HG02840 (cell line): ENCODE data around the gene CLPTM1L.
"Not testable (repeated sequence)": the region's sequence is repeated elsewhere in the genome, so short reads cannot be mapped to it uniquely, and the experiment has no call there.

Experiments used
- ATAC-seq: cut with Tn5 transposase; IDR thresholded peaks from one replicate; pipeline ENCODE4 v1.9.1; 2021; ENCODE audit warnings: mild to moderate bottlenecking, moderate library complexity, moderate number of reproducible peaks; ENCODE audit not compliant: unreplicated experiment, low FRiP score

Gene CLPTM1L

DNA sequence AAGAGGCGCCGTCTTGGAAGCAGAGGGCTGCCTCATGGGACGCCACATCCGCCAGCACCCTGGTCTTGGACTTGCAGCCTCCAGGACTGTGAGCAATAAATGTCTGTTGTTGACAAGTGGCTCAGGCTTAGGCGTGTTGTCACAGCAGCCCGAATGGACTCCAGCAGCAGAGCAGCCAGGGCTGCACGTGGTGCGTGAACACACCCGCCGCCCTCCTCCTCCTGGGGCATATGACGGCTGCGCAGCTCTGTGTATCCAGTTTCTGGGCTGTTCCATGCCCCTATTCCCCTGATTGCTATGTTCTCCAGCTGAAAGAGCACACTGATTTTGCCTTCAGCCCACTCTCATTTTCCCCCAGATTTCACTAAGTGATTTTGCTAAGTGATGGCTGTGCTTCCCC, 36.0 kb upstream of the CLPTM1L start:
- no peak for ATAC-seq

DNA sequence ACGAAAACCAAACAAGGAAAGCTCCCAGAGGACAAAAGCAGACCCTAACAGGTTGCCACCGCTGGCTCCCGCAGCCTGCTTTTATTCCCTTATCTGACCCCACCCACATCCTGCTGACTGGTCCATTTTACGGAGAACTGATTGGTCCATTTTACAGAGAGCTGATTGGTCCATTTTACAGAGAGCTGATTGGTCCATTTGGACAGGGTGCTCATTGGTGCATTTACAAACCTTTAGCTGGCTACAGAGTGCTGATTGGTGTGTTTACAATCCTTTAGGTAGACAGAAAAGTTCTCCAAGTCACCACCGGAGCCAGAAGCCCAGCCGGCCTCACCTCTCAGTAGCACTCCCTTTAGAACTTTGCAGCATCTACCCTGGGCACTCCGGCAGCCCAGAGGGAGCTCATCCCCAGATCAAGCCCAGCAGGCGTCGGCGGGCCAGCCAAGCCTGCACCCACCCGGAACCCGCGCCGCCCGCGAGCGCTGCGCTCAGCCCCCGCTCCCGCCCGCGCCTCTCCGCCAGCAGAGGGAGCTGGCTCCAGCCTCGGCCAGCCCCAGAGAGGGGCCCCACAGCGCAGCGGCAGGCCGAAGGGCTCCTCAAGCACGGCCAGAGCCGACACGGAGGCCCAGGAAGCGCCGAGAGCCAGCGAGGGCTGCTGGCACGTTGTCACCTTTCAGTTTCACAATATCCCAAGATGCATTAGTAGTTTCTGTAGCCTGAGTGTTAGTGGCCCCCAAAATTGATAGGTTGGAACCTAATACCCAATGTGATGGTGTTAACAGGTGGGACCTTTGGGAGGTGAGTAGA, 35.3 kb upstream of the CLPTM1L start:
- no peak for ATAC-seq

DNA sequence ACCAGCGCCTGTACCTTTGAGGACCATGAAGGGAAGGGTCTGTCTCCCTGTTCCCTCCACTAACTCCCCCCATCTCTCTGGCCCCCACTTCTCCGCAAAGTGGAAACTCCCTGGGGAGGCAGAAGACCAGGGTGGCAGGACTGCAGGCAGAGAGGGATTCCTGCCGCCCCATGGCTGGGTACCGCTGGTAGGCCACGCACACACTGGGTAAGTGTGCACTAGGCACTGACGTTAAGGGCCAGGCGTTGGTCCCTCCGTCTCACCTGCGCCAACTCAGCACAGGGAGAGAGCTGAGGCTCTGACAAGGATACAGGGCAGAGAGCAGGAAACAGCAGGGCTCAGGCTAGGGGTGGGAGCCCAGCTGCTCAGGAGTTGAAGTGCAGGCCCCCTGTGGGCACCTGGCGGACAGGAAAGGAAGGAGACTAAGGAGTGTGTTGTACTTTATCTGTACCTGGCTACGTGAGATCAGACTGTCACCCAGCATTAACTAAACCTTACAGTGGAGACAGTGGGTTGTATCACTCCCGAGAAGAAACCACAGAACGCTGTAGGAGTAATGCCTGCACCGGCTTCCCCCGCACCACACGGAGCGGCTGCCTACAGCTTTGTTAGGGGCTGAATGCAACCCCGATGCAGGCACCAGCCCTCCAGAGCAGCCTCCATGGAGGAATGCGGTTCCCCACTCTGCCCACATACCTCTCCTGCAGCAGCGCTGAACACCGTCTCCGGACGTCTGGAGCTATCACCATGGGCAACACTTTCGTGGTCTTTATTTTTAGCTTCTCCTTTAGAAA, 34.2 kb upstream of the CLPTM1L start:
- ATAC-seq = no peak

- no peak for ATAC-seq
Measured at GRCh38 chr5:1378096-1378495, 33.2 kb upstream of the CLPTM1L start.

GRCh38 chr5:1376981-1377380, 32.1 kb upstream of the CLPTM1L start:
- no peak for ATAC-seq

GRCh38 chr5:1375871-1376810, 31.2 kb upstream of the CLPTM1L start:
- ATAC-seq = no peak

- ATAC-seq = no peak
Measured at GRCh38 chr5:1374679-1375055, 29.8 kb upstream of the CLPTM1L start.

DNA sequence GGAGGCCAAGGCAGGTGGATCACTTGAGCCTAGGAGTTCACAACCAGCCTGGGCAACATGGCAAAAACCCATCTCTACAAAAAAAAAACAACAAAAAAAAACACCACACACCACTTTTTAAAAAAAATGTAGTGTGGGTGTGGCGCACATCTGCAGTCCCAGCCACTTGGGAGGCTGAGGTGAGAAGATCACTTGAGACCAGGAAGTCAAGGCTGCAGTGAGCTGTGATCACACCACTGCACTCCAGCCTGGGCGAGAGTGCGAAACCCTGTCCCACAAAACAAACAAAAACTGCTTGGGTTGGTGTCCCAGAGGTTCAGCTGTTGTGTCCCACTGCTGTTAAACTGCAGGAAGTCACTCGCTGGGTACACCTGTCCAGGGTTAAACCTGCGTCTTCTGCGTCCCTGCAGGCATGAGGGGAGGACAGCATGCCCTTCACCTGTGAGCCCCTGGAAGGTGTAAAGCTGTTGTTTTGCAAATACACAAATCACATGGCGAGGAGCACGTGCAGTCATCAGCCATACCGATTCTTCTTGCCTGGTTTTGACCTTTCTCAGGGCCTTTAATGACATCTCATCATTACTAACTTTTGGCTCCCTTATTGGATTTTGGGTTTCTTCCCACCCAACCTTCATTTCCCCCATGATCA, 29.3 kb upstream of the CLPTM1L start:
- no peak for ATAC-seq

- not testable (repeated sequence) for ATAC-seq
Measured at GRCh38 chr5:1371972-1372342, 27.1 kb upstream of the CLPTM1L start.

GRCh38 chr5:1371218-1371971, 26.5 kb upstream of the CLPTM1L start:
- no peak for ATAC-seq

DNA sequence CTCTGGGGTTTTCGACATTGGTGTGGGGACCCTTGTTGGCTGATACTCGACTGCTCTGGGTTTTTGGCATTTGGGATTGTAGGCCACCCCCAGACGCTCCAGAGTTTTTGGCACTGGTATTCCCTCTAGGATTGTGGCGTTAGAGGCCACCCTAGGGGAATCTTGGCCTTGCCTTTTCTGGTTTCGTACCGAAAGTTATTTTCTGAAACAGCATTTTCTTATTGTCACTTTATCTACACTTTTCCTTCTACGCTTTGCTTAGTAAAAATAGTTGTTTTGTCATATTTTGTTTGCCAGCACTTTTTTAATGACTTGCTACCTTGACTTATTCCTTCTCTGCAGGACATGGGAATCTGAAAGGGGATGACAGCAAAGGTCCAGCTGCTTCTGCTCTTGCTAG, 25.1 kb upstream of the CLPTM1L start:
- ATAC-seq = no peak

DNA sequence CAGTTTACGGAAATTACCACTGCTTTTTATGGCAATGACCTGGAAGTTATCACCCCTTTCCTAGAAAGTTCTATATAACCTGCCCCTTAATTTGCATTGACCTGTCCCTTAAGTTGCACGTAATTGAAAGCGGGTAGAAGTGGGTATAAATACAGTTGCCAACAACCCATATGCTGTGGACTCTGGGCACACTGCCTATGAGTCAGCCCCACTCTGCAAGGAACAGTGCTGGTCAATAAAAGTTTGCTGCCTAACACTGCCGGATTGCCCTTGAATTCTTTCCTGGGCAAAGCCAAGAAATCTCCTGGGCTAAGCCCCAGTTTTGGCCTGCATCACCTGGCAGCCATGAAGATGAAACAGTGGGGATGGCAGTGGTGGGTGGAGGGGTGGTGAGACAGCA, 23.9 kb upstream of the CLPTM1L start:
- no peak for ATAC-seq

DNA sequence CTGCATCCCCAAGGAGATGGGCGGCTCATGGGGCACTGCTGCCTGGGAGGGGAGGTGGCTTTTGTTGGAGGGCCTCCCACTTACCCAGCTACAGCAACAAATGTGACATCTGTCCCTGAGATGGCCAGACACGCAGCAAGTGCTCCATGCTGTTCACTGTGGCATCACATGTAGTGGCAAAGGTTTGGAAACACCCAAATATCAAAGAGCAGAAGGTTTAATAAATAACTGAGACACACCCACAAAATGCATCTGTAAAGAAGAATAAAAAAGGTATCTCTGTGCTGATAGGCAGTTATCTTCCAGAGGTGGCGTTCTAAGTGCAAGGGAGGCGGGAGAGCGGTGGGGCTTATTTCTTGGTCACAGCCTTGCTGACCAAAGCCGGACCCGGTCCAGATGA, 23.3 kb upstream of the CLPTM1L start:
- ATAC-seq = no peak

- ATAC-seq = no peak
Measured at GRCh38 chr5:1367149-1367548, 22.2 kb upstream of the CLPTM1L start.

GRCh38 chr5:1366514-1366913, 21.6 kb upstream of the CLPTM1L start:
- no peak for ATAC-seq

- ATAC-seq = no peak
Measured at GRCh38 chr5:1364211-1364610, 19.3 kb upstream of the CLPTM1L start.

DNA sequence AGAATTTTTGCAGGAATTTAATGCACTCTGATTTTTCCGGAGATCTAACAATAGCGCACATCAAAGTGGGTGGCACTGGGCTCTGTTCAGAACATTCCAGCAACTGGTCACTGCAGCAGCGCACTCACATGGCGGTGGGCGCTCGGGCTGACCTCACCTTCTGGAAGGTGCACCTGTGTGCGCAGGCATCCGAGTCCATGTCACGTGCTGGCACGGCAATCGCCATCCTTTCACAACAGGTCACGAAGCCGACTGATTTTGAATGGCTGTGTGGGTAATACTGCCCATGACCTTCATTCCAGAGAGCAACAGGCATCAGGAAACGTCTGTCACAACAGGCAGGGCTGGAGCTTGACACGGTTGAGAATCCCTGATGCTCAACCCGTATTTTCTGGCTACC, 18.7 kb upstream of the CLPTM1L start:
- ATAC-seq = no peak

DNA sequence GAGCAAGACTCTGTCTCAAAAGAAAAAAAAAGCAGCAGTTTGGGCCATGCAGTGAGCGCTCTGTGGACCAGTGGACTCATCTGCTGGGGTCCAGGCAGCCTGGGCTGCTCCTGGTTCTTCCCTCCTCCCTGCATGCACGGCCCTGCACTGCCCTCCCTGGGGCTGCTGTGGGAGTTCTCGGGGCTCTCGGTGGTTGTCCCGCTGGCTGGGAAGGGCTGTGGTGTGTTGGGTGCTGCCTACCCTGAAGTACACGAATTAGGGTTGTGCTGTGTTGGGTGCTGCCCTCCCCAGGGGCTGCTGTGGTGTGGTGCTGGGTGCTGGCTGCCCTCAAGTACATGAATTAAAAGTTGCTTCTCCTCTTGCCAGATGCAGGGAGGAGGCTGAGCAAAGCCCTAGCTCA, 18.3 kb upstream of the CLPTM1L start:
- ATAC-seq = no peak

GRCh38 chr5:1362242-1363015, 17.5 kb upstream of the CLPTM1L start:
- ATAC-seq = no peak
